ENCODE results near the gene C1QTNF3.

GRCh38 chr5:34040472-34040871, 2.5 kb downstream of the C1QTNF3 start:
- TF ChIP-seq, protein P1, sequence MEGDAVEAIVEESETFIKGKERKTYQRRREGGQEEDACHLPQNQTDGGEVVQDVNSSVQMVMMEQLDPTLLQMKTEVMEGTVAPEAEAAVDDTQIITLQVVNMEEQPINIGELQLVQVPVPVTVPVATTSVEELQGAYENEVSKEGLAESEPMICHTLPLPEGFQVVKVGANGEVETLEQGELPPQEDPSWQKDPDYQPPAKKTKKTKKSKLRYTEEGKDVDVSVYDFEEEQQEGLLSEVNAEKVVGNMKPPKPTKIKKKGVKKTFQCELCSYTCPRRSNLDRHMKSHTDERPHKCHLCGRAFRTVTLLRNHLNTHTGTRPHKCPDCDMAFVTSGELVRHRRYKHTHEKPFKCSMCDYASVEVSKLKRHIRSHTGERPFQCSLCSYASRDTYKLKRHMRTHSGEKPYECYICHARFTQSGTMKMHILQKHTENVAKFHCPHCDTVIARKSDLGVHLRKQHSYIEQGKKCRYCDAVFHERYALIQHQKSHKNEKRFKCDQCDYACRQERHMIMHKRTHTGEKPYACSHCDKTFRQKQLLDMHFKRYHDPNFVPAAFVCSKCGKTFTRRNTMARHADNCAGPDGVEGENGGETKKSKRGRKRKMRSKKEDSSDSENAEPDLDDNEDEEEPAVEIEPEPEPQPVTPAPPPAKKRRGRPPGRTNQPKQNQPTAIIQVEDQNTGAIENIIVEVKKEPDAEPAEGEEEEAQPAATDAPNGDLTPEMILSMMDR (conservative IDR thresholded peaks at IDR 0.05; ENCODE audit: low read depth in 2 of 2): no peak
- TF ChIP-seq JUNB (IDR thresholded peaks at IDR 0.05; ENCODE audit: unreplicated experiment) (no peak), REST (IDR thresholded peaks at IDR 0.05; ENCODE audit: unreplicated experiment) (no peak), EZH2phosphoT487 (IDR thresholded peaks at IDR 0.05; ENCODE audit: unreplicated experiment) (no peak), EZH2 (IDR thresholded peaks at IDR 0.05; ENCODE audit: low read depth, unreplicated experiment) (no peak), POLR2AphosphoS5 (IDR thresholded peaks at IDR 0.05; ENCODE audit: low read depth) (no peak), ZNF114 (CRISPR knock-in tag; IDR thresholded peaks at IDR 0.05) (no peak)

Data from GM23338 (cell line).